GM19372 (cell line): ENCODE results near the gene PRKCA.
"Not testable (repeated sequence)": the region's sequence is repeated elsewhere in the genome, so short reads cannot be mapped to it uniquely, and the experiment has no call there.

ENCODE experiments used
- ATAC-seq: cut with Tn5 transposase; IDR thresholded peaks from one replicate; pipeline ENCODE4 v1.9.1; 2021; ENCODE audit warnings: mild to moderate bottlenecking, low read depth, moderate library complexity; ENCODE audit not compliant: unreplicated experiment

Gene PRKCA

DNA sequence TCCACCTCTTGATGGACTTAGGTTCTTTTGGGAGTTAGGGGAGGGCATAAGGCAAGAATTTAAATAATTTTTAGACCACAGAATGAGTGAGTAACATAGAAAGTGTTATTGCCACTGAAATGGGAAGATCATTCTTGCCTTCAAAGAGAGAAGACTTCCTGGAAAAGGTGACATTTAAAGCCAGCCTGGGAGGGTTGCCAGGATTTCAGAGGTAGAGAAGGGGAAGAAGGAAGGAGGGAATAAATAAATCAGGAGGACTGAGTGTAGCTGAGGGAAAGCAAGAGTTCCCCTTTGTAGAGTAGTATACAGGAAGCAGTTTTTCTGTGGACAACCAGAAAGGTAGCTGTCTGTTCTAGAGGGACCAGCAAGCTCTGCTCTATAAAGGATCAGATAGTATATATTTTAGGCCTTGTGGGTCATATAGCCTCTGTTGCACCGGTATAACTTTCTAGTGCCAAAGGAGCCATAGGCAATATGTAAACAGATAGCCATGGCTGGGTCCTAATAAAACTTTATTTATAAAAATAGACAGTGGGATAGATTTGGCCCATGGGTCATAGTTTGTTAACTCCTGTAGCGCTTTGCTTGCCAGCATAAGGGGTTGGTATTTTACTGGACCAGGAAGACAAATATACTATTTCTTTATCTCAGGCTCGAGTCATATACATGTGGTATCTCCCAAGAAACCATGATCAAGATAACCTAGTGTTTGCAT lies 385.3 kb downstream of the PRKCA start:
- ATAC-seq = no peak

DNA sequence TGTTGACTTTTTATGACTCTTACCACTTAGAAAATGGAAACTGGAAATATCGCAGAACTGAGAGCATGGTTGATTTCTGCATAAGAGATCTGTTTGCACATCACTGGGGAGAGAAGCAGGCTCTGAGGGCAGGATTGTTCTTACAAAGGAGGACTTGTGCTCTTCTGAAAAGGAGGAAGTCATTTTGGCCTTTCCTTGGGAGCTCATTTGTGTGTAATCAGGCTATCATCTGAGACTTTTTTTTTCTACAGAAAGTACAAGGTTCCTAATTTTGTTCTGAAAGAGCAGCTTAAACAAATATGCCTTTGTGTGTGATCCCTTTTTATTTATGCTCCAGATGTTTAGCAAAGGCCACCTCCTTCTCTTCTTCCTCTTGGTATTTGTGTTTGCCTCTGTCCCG lies 386.8 kb downstream of the PRKCA start:
- no peak for ATAC-seq

DNA sequence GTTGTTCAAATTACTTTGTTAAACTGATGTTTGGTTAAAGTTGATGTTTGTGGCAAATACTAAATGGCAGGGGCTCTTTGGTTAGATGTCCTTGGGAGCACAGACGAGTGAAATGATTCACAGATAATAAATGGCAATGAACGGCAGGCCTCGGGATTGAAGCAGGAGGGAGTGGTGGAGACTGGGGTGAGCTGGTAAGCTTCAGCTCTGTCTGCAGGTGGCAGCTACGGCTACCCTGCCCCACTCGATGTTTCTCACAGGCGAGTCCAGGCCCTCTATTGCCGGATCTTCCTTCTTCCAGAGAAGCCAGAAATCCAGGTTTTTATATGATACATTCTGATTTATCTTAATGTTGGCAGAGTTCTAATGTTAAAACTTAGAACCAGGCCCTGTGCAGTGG lies 387.8 kb downstream of the PRKCA start:
- no peak for ATAC-seq

- ATAC-seq = no peak
Measured at GRCh38 chr17:66691644-66692420, 389.4 kb downstream of the PRKCA start.

- no peak for ATAC-seq
Measured at GRCh38 chr17:66692421-66692690, 389.9 kb downstream of the PRKCA start.

DNA sequence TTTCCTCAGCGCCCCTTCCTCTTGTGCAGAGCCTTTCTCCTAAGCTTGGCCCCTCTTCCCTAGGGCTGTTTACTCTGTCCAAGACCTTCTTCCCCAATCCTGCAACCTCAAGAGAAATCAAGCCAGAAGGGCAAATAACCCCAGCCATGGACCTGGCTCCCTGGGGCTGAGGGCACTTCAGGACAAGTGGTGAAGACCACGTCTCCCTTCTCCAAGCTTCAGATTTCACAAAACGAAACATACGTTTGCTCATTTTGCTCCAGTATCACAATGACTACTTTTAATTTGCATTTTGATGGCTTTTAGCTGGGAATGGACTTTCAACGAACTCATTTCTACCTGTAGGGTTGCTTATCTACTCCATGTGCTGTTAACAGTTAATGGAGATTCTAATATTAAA lies 392.7 kb downstream of the PRKCA start:
- no peak for ATAC-seq

- no peak for ATAC-seq
Measured at GRCh38 chr17:66698270-66698669, 395.9 kb downstream of the PRKCA start.

DNA sequence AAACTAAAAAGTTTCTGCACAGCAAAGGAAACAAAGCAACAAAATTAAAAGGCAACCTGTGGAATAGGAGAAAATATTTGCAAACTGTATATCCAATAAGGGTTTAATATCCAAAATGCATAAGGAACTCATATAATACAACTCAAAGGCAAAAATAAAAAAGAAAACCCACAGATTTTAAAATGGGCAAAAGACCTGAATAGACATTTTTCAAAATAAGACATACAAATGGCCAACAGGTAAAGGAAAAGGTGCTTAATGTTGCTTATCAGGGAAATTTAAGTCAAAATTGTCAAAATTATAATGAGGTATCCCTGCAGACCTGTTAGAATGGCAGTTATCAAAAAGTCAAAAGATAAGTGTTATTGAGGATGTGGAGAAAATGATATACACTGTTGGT lies 399.0 kb downstream of the PRKCA start:
- no peak for ATAC-seq

DNA sequence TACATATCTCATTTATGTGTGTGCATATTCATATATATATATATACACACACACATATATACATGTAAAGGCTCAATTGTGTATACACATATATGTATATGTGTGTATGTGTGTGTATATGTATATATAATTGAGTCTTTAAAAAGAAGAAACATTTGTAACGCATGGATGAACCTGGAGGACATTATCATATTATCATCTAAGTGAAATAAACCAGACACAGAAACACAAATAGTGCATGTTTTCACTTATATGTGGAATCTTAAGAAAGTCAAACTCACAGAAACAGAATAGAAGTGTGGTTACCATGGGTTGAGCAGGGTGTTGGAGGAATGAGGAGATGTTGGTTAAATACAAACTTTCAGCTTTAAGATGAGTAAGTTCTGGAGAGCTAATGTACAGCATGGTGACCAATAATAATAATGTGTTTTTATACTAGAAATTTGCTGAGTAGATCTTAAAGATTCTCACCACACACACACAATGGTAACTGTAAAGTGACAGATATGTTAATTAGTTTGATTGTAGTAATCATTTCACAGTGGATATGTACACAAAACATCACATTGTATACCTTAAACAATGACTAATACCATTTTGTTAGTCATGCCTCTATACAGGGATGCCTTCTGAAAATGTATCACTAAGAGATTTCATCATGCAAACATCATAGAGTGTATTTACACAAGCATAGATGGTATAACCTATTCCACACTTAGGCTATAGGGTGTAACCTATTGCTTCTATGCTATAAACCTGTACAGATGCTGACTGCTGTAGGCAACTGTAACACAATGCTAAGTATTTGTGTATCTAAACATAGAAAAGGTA lies 399.9 kb downstream of the PRKCA start:
- ATAC-seq = no peak

DNA sequence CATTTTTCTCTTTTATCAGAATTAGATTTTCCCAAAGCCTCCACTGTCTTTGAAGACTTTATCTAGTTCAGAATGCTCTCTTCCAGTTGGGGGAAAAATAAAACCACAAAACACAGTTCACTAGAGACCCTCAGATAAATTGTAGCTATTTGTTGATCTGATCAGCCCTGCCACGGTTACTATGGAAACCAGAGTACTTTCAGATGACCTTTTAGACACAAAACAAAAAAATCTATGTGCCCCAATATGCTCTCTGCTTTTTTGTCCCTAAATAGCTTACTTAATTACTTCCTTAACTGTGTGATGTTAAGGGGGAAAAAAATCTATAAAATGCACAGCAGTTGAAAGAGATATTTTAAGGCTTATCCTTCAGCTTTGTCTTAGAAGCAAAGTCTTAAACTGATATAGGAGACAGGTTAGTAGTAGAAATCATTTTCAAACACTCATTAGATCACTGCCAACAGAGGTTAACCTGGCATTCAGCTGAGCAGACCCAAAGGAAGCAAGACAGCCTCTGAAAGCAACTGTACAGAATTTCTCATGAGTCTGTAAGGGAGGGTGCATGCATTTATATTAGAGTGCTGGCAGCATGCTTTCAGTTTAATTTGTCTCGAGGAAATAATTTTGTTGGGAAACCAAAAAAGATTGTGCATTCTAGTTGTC lies 402.6 kb downstream of the PRKCA start:
- ATAC-seq = no peak

GRCh38 chr17:66706851-66707450 lies 404.5 kb downstream of the PRKCA start:
- no peak for ATAC-seq

DNA sequence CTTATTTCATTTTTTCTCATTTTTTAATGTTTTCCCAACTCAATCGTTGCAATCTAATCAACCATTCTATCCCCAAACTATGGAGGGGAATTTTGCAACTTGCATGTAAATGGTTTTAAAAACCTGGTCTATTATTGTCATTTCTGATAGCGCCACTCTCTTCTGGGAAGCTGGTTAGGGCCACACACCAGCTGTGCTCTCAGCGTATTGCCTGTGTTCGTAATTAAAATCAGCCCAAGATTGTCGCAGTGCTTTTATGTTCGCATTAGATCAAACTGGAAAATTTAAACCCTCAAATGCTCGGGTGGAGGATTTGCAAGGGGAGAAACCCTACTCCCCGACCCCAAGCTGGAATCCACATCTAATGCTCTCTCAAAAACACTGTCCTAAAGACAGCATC lies 409.0 kb downstream of the PRKCA start:
- ATAC-seq = no peak

- no peak for ATAC-seq
Measured at GRCh38 chr17:66711881-66712321, 409.5 kb downstream of the PRKCA start.

DNA sequence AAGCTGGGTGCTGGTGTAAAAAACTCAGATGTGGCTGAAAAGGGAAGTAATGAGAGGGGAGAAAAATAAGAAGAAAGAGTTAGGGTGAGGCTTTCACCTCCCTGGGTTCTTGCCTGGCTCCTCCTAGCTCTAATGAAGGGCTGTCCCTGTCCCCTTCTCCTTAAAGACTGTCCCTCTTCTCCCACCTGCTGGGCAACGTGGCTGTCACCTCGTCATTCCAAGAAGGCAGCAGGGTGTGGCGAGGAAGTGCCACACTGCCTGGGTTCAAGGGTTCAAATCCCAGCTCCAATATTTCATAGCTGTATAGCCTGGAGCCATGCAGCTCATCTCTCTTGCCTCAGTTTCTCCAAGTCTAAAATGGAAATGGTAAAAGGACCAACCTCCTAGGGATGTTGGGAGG lies 410.0 kb downstream of the PRKCA start:
- no peak for ATAC-seq

DNA sequence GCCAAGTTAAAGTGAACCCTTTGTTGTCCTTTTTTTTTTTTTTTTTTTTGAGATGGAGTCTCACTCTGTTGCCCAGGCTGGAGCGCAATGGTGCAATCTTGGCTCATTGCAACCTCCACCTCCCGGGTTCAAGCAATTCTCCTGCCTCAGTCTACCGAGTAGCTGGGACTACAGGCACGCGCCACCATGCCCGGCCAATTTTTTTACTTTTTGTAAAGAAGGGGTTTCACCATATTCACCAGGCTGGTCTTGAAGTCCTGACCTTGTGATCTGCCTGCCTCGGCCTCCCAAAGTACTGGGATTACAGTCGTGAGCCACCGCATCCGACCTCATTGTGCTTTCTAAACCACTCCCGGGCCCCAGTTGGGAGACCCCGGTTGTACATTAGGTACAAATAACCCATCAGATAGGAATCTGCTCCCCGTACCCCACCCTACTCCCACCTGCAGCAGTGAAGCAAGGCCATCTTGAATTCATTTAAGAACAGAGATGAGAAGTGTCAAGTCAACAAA lies 410.7 kb downstream of the PRKCA start:
- ATAC-seq = not testable (repeated sequence)

DNA sequence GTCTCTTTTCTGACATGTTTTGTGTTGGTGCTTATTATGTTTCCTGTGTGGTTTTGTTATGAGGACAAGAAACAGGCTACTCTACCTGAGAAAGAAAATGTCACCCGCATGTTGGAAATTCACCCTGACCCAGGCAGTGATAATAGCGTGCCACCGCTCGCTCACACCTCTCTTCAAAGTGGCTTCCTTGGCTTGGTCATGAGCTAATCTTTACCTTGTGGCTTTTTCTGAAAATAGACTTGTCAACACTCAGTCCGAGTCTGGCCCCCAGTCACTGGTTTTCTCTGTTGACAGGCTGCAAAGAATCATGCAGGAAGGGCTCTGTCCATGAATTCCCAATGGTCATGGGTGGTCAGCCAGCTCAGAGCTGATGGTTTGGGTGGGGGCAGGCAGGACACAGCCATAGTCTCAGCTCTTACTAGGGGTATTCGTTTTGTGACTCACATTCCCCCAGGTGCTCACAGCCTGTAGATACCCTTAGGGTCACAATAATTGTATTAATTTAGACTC lies 411.2 kb downstream of the PRKCA start:
- ATAC-seq = peak; percentile 77

- ATAC-seq = no peak
Measured at GRCh38 chr17:66714046-66715023, 411.9 kb downstream of the PRKCA start.

DNA sequence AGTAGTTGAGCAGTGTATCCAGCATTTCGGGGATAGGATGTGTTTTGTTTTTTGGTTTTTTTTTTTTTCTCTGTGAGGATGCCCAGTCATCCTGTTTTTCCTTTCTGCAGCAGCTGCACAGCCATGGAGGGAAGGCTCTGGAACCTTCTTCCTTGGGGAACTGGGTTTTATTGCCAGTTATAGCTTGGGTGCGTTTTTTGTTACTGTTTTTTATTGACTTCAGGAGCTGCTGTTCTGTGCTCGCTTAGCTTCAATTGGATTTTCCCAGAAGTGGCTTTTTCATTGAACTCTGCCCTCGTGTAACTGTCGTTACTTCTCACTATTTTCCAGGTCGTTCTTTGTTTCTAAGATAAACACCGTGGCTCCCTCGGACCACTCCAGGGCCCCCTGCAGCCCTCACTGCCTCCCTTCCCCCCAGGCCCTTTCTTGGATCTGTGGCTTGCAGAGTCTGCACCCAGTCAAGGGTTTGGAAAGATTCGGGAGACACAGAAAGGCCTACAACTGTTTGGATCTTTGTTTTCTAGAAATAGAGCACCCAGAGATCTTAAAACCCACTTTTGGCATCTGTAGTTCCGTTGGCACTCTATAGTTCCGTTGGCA lies 412.8 kb downstream of the PRKCA start:
- ATAC-seq = no peak
